Testis (tissue), 2 donors: ENCODE results near the gene BDKRB1.

ENCODE experiments used
- POLR2A ChIP-seq: fragments of 450-650 bp; IDR thresholded peaks from one replicate; pipeline ENCODE4 v1.6.1; 2017; ENCODE audit warnings: antibody characterized with exemption, mild to moderate bottlenecking, moderate library complexity
- TF ChIP-seq, protein P1 (sequence below), 3 experiments: fragments of 450-650 bp in 2 of 3; fragments of 200-600 bp in 1 of 3; sonication (generic) in 1 of 3; IDR thresholded peaks; one replicate each; pipeline ENCODE4 v1.5.1; 2016 to 2019; ENCODE audit warnings: antibody characterized with exemption in 3 of 3, mild to moderate bottlenecking in 2 of 3, moderate library complexity in 1 of 3

DNA sequence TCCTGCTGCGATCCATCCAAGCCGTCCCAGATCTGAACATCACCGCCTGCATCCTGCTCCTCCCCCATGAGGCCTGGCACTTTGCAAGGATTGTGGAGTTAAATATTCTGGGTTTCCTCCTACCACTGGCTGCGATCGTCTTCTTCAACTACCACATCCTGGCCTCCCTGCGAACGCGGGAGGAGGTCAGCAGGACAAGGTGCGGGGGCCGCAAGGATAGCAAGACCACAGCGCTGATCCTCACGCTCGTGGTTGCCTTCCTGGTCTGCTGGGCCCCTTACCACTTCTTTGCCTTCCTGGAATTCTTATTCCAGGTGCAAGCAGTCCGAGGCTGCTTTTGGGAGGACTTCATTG lies 8.2 kb downstream of the BDKRB1 start:
- TF ChIP-seq, protein P1, sequence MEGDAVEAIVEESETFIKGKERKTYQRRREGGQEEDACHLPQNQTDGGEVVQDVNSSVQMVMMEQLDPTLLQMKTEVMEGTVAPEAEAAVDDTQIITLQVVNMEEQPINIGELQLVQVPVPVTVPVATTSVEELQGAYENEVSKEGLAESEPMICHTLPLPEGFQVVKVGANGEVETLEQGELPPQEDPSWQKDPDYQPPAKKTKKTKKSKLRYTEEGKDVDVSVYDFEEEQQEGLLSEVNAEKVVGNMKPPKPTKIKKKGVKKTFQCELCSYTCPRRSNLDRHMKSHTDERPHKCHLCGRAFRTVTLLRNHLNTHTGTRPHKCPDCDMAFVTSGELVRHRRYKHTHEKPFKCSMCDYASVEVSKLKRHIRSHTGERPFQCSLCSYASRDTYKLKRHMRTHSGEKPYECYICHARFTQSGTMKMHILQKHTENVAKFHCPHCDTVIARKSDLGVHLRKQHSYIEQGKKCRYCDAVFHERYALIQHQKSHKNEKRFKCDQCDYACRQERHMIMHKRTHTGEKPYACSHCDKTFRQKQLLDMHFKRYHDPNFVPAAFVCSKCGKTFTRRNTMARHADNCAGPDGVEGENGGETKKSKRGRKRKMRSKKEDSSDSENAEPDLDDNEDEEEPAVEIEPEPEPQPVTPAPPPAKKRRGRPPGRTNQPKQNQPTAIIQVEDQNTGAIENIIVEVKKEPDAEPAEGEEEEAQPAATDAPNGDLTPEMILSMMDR (IDR thresholded peaks at IDR 0.05) = no peak
- no peak for TF ChIP-seq POLR2A
